ENCODE data around the gene NCEH1. TPM values are rescaled to one million over a fixed set of nuclear protein-coding genes. Genes with fewer than 3 reads are reported as not detected.
A peak's percentile ranks its signal among the peaks of the same experiment; 100 is the strongest.

Gene NCEH1
- total RNA-seq, 2 experiments from 2014 or later: 0.33 to 0.50 TPM

DNA sequence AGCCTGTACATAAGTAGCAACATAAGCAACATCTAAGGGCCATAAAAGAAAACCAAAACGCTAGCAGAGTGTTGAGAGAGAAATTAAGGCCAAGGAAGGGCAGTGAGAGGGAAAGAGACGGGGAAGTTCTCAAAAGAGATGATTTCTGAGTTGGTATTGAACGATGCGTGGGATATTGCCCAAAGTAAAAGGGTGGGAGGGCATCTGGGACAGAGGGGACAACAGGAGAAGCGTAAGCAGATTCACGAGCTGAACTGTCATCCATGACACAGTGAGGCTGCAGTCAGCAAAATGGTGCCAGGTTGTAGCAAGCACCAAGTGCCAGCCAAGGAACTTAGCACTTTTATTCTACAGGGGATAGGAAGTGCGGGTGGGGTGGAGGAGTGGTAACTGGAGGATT, 11.8 kb downstream of the NCEH1 start:
- Mint-ChIP-seq H3K27me3 (no peaks in the 10 kb centered on the region), H3K4me1 (ENCODE audit: low read depth) (peaks cover 4% of the 10 kb centered on the region), H3K9me3 (no peaks in the 10 kb centered on the region), H3K27ac (no peak overlapping the region), H3K4me3 (no peak overlapping the region), H3K36me3 (ENCODE audit: low read depth) (no peaks in the 10 kb centered on the region)
- POLR2A ChIA-PET: no interaction called here
- ATAC-seq (ENCODE audit: poor library complexity) (no peak), DNase-seq (no peak)
- Histone ChIP-seq H3K4me1 (ENCODE audit: insufficient read depth, low read length) (no peaks in the 10 kb centered on the region), H3K27me3 (ENCODE audit: control insufficient read depth in 1 of 2, insufficient read depth in 2 of 2, low read length in 2 of 2) (no peaks in the 10 kb centered on the region), H3K4me3 (ENCODE audit: low read length) (no peak overlapping the region), H3K27ac (ENCODE audit: low read depth in 1 of 2, low read length in 2 of 2) (no peak overlapping the region), H3K9me3 (ENCODE audit: control insufficient read depth in 1 of 2, insufficient read depth in 1 of 2, low read length in 2 of 2) (no peaks in the 10 kb centered on the region), H3K36me3 (ENCODE audit: insufficient read depth, low read length) (no peaks in the 10 kb centered on the region)
- intact Hi-C loops (cut with DNase I, micrococcal nuclease): no loop called here
- CTCF ChIA-PET: no interaction called here
- TF ChIP-seq, protein P1, sequence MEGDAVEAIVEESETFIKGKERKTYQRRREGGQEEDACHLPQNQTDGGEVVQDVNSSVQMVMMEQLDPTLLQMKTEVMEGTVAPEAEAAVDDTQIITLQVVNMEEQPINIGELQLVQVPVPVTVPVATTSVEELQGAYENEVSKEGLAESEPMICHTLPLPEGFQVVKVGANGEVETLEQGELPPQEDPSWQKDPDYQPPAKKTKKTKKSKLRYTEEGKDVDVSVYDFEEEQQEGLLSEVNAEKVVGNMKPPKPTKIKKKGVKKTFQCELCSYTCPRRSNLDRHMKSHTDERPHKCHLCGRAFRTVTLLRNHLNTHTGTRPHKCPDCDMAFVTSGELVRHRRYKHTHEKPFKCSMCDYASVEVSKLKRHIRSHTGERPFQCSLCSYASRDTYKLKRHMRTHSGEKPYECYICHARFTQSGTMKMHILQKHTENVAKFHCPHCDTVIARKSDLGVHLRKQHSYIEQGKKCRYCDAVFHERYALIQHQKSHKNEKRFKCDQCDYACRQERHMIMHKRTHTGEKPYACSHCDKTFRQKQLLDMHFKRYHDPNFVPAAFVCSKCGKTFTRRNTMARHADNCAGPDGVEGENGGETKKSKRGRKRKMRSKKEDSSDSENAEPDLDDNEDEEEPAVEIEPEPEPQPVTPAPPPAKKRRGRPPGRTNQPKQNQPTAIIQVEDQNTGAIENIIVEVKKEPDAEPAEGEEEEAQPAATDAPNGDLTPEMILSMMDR (IDR thresholded peaks at IDR 0.05): no peak

DNA sequence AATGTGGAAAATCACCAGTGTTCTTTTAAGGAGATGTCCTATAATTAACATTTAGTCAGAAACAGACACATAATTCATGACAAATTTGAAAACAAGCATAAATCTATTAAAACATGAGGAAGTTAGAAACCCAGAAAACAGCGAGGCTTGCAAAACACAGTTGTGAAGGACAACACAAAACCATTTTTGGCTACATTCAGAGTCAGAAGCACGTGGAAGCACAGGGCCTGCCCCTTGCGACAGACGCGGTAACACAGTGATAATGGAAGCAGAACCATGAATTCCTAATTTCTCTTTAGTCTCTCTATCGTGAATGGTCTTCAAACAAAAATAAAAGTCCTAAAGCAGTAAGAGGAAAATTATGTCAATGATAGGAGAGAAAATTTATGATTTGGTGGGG, 12.2 kb downstream of the NCEH1 start:
- Mint-ChIP-seq H3K27ac (no peak overlapping the region), H3K9me3 (no peaks in the 10 kb centered on the region), H3K27me3 (no peaks in the 10 kb centered on the region), H3K4me1 (ENCODE audit: low read depth) (no peaks in the 10 kb centered on the region), H3K36me3 (ENCODE audit: low read depth) (no peaks in the 10 kb centered on the region), H3K4me3 (no peak overlapping the region)
- intact Hi-C loops (cut with DNase I, micrococcal nuclease): no loop called here
- TF ChIP-seq, protein P1 (IDR thresholded peaks at IDR 0.05): no peak
- no peak for ATAC-seq (ENCODE audit: poor library complexity)
- CTCF ChIA-PET: no interaction called here
- no peaks in the 10 kb centered on the region for H3K9me3 ChIP-seq (ENCODE audit: control insufficient read depth in 1 of 2, insufficient read depth in 1 of 2, low read length in 2 of 2)
- H3K36me3 ChIP-seq (ENCODE audit: insufficient read depth, low read length): no peaks in the 10 kb centered on the region
- H3K27ac ChIP-seq (ENCODE audit: low read depth in 1 of 2, low read length in 2 of 2): no peak overlapping the region
- no peaks in the 10 kb centered on the region for H3K4me1 ChIP-seq (ENCODE audit: insufficient read depth, low read length)
- H3K4me3 ChIP-seq (ENCODE audit: low read length): no peak overlapping the region
- peak in 3 of 14 experiments; percentile 8 to 55 (median 41) for DNase-seq
- no peaks in the 10 kb centered on the region for H3K27me3 ChIP-seq (ENCODE audit: control insufficient read depth in 1 of 2, insufficient read depth in 2 of 2, low read length in 2 of 2)
- POLR2A ChIA-PET: no interaction called here

DNA sequence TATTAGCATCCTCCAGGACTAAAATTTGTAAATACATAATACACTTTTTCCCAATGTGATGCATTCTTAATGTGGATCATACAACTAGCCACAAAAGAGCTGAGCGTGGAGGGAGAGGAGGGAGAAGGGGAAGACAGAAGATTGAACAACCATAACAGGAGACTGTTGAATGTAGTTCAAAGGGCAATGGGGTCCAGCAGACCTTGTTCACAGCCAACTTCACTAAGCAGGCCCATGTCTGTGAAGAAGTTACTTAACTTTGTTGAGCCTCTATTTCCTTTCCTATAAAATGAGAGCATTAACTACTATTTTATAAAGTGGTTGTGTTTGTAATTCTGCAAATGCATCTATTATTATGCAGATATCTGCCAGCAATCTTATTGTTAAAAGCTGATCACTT, 13.3 kb downstream of the NCEH1 start:
- H3K36me3 Mint-ChIP-seq (ENCODE audit: low read depth): no peaks in the 10 kb centered on the region
- peaks cover 7% of the 10 kb centered on the region for H3K4me1 Mint-ChIP-seq (ENCODE audit: low read depth)
- intact Hi-C loops (cut with DNase I, micrococcal nuclease): no loop called here
- no peak overlapping the region for H3K27ac Mint-ChIP-seq
- no peak for DNase-seq
- ChIA-PET CTCF (interaction anchor here (0.9 kb wide), 1 partner anchor 29 kb away, joined by 3 read pairs; no protein-coding TSS in a partner anchor), POLR2A (no interaction called here)
- Histone ChIP-seq H3K4me1 (ENCODE audit: insufficient read depth, low read length) (no peaks in the 10 kb centered on the region), H3K4me3 (ENCODE audit: low read length) (no peak overlapping the region), H3K36me3 (ENCODE audit: insufficient read depth, low read length) (no peaks in the 10 kb centered on the region), H3K27ac (ENCODE audit: low read depth in 1 of 2, low read length in 2 of 2) (no peak overlapping the region), H3K9me3 (ENCODE audit: control insufficient read depth in 1 of 2, insufficient read depth in 1 of 2, low read length in 2 of 2) (no peaks in the 10 kb centered on the region), H3K27me3 (ENCODE audit: control insufficient read depth in 1 of 2, insufficient read depth in 2 of 2, low read length in 2 of 2) (no peaks in the 10 kb centered on the region)
- TF ChIP-seq, protein P1 (IDR thresholded peaks at IDR 0.05): no peak
- H3K27me3 Mint-ChIP-seq: no peaks in the 10 kb centered on the region
- ATAC-seq (ENCODE audit: poor library complexity): no peak
- H3K9me3 Mint-ChIP-seq: no peaks in the 10 kb centered on the region
- no peak overlapping the region for H3K4me3 Mint-ChIP-seq
